ENCODE results near the gene ZNF607.
A peak's percentile ranks its signal among the peaks of the same experiment; 100 is the strongest.
"Not testable (repeated sequence)": the region's sequence is repeated elsewhere in the genome, so short reads cannot be mapped to it uniquely, and the experiment has no call there.

The ZNF607 gene

GRCh38 chr19:37719111-37719926 lies at the start of gene ZNF607:
TSS of gene ZNF607 (minus strand) at chr19:37719761. CDS start at chr19:37711618, 8,143 bp downstream.
- DNase-seq = peak; percentile 83

- DNase-seq = no peak
Observed at GRCh38 chr19:37763488-37763887, 43.9 kb upstream of the ZNF607 start.

- not testable (repeated sequence) for DNase-seq
Observed at GRCh38 chr19:37757683-37758082, 38.1 kb upstream of the ZNF607 start.

- DNase-seq = no peak
Observed at GRCh38 chr19:37738371-37738770, 18.8 kb upstream of the ZNF607 start.

GRCh38 chr19:37725181-37725580 lies 5.6 kb upstream of the ZNF607 start:
- DNase-seq = no peak

- no peak for DNase-seq
Observed at GRCh38 chr19:37719927-37720265, 335 bp upstream of the ZNF607 start.

- no peak for DNase-seq
Observed at GRCh38 chr19:37718304-37718703, 1.3 kb downstream of the ZNF607 start.

- DNase-seq = no peak
Observed at GRCh38 chr19:37716140-37716539, 3.4 kb downstream of the ZNF607 start.

GRCh38 chr19:37706052-37706605 lies 13.4 kb downstream of the ZNF607 start:
- no peak for DNase-seq

- DNase-seq = no peak
Observed at GRCh38 chr19:37699057-37699456, 20.5 kb downstream of the ZNF607 start.

GRCh38 chr19:37698216-37698615 lies 21.3 kb downstream of the ZNF607 start:
- DNase-seq = no peak

GRCh38 chr19:37695144-37695899 lies 24.2 kb downstream of the ZNF607 start:
- DNase-seq = no peak

GRCh38 chr19:37692956-37693620 lies 26.5 kb downstream of the ZNF607 start:
- no peak for DNase-seq

- DNase-seq = peak; percentile 73
Observed at GRCh38 chr19:37691881-37692504, 27.6 kb downstream of the ZNF607 start.

- DNase-seq = no peak
Observed at GRCh38 chr19:37683520-37683919, 36.0 kb downstream of the ZNF607 start.

- DNase-seq = no peak
Observed at GRCh38 chr19:37669450-37669914, 50.1 kb downstream of the ZNF607 start.

GRCh38 chr19:37657157-37657556 lies 62.4 kb downstream of the ZNF607 start:
- DNase-seq = not testable (repeated sequence)

- DNase-seq = peak; percentile 77
Observed at GRCh38 chr19:37655689-37656371, 63.7 kb downstream of the ZNF607 start.

- peak; percentile 64 for DNase-seq
Observed at GRCh38 chr19:37655301-37655688, 64.3 kb downstream of the ZNF607 start, which contains the start of gene ZFP30. TSS of gene ZFP30 (minus strand) at chr19:37655465. CDS start at chr19:37647822, 7,643 bp downstream.

GRCh38 chr19:37654629-37655300 lies 64.8 kb downstream of the ZNF607 start:
- DNase-seq = peak; percentile 8

- no peak for DNase-seq
Observed at GRCh38 chr19:37654118-37654517, 65.4 kb downstream of the ZNF607 start.

Measured in activated gamma-delta T cell treated with Interleukin-2 at 50 U/mL for 16 hours (primary cell).